GM19468 (cell line): ENCODE data around the gene SLC5A4.
"Not testable (repeated sequence)": the region's sequence is repeated elsewhere in the genome, so short reads cannot be mapped to it uniquely, and the experiment has no call there.

Source experiments
- ATAC-seq: cut with Tn5 transposase; IDR thresholded peaks from one replicate; pipeline ENCODE4 v1.9.1; 2021; ENCODE audit warnings: mild to moderate bottlenecking, moderate library complexity, moderate number of reproducible peaks; ENCODE audit not compliant: unreplicated experiment; ENCODE audit errors: extremely low read depth

SLC5A4 gene

DNA sequence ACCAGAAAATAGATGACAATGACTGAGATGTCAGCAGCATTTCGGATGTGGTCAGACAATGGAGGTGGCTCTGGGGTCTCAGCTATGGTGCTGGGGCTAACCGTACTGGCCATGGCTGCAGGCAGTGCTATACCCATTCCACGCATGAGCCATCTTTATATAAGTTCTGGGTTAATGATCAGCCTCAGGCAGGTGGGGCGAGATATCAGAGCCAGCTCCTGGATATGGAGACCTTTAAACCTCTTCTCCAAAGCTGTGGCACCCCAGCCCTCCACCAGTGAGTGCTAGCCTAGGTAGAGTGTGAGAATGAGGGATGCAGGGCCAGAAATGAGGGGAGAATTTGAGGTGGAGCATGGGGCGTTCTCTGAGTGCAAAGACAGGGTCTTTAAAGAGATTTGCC lies at the start of gene SLC5A4:
SLC5A4 (minus strand) TSS at position 131 of the 400 bp plus-strand sequence; CDS start at position 113, 18 bp downstream.
- no peak for ATAC-seq

DNA sequence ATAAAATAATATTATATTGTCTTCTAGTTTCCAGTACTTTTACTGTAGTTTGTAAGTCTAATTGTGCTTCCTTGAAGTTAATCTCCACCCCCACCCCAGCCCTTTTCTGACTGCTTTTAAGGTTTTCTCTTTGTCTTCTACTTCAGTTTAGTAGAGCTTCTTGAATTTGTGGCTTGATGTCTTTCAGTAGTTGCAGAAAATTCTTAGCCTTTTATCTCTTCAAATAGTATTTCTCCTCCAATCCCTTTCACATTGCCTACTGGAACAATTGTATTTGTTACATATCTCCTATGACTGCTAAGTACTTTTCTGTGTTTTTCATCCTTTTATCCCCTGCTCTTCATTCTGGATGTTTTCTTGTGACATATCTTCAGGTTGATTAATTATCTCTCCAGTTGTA lies 38.8 kb upstream of the SLC5A4 start:
- not testable (repeated sequence) for ATAC-seq

GRCh38 chr22:32286290-32286840 lies 31.2 kb upstream of the SLC5A4 start:
- no peak for ATAC-seq

GRCh38 chr22:32281072-32281471 lies 25.9 kb upstream of the SLC5A4 start:
- ATAC-seq = no peak

- ATAC-seq = not testable (repeated sequence)
Measured at GRCh38 chr22:32275353-32275752, 20.2 kb upstream of the SLC5A4 start.

DNA sequence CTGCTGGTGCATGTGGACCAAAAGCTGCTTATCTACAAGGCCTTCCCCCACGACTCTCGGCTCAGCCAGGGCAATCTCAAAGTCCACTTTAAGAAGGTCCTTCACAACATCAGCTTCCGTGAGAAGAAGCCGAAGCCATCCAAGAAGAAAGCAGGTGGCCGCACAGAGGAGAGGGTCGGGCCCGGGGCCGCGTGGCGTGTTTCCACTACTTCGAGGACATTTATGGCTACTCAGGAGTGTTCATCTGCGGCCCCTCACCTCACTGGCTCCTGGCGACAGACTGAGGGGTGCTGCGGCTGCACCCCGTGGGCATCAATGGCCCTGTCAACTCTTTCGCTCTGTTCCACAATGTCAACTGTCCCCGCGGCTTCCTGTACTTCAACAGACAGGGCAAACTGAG lies 16.2 kb upstream of the SLC5A4 start:
- no peak for ATAC-seq

DNA sequence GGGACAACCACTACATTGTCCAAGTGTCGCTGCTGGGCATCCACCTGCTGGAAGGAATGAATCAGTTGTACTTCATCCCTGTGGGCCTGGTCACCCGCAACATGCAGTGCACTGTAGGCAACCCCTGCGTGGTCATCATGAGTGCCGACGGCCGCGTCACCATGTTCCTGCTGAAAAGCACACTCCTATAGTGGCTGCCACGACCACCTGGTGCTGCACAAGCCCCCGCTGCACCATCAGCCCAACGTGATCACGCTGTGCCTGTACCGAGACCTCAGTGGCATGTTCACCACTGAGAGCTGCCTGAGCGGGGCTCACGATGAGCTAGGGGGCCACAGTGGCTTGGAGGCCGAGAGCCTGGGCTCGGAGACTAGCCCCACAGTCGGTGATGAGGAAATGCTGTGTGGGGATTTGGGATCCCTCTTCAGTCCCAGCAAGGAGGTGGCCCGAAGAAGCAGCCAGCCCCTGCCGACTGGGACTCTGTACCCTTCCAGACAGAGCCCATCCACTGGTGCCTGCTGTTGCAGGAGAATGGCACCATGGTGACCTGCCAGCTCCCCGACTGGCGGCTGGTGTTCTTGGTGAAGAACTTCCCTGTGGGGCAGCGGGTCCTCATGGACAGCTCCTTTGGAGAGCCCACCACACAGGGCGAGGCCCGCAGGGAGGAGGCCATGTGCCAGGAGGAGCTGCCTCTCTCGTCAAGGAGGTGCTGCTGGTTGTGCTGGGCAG lies 15.7 kb upstream of the SLC5A4 start:
- ATAC-seq = no peak

GRCh38 chr22:32269316-32269715 lies 14.2 kb upstream of the SLC5A4 start:
- no peak for ATAC-seq

GRCh38 chr22:32267011-32267410 lies 11.9 kb upstream of the SLC5A4 start:
- ATAC-seq = no peak

DNA sequence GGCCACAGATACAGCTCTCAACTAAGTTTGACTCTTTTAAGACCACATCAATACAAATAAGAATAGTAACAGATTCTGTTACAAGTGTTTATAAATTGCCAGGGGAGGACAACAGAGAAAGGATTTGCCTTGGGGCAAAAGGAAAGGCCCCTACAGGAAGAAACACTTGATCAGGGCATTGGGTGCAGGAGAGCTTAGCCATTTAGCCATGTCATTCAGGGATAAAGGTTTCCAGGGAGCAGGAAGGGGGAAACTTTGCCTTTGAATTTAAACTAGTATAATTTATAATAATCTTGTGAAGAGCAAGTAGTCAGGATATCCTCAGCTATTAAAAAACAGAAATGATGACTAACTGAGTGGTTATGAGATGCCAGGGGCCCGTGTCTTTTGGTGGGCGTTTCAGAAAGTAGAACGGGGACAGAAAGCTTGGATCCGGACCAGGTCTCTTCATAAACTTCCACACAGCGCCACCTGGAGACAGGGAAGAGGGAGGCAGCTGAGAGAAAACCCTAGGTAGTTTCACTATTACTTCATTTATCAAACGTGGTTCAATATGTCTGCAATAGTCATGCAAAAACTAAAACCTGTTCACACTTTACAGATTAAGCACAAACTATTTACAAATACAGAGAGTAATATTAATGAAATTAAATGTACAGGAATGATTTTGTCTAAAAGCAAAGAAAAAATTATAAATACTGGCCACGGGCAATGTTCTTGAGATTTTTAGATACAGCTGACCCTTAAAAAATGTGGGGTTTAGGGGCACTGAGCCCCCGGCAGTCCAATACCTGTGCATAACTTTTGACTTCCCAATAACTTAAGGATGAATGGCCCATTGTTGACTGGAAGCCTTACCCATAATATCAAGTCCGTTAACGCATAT lies 11.0 kb upstream of the SLC5A4 start:
- ATAC-seq = no peak

GRCh38 chr22:32263678-32264077 lies 8.5 kb upstream of the SLC5A4 start:
- ATAC-seq = not testable (repeated sequence)

GRCh38 chr22:32261306-32261705 lies 6.2 kb upstream of the SLC5A4 start:
- no peak for ATAC-seq

DNA sequence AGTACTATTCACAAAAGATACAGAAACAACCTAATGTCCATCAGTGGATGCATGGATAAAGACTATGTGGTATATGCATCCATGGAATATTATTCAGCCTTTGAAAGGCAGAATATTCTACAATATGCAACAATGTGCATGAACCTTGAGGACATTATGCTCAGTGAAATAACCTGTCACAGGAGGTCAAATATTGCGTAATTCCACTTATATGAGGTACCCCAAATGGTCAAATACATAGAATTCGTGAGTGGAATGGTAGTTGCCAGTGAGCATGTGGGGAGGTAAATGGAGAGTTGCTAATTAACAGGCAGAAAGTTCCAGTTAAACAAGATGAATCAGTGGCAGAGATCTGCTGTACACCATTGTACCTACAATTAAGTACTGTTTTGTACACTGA lies 3.6 kb upstream of the SLC5A4 start:
- ATAC-seq = no peak

GRCh38 chr22:32255726-32256125 lies 579 bp upstream of the SLC5A4 start:
- no peak for ATAC-seq

GRCh38 chr22:32249231-32249630 lies 5.9 kb downstream of the SLC5A4 start:
- ATAC-seq = no peak

DNA sequence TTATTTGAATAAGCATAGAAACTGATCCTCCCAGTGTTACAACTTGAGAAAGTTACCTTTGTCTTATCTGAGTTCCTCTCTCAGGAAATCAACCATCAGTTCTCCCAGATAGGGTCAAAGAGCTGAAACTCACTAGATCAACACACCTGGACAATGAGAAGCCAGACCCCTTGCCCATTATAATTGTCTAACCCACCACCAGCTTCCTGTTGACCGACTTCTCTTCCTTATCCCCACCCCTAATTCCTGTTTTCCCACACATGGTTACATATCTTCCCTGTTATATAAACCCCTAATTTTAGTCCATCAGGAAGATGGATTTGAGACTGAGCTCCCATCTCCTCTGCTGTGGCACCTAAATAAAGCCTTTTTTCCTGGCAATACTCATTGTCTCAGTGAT lies 6.9 kb downstream of the SLC5A4 start:
- no peak for ATAC-seq

- no peak for ATAC-seq
Measured at GRCh38 chr22:32246166-32246565, 9.0 kb downstream of the SLC5A4 start.

- ATAC-seq = no peak
Measured at GRCh38 chr22:32245042-32245441, 10.1 kb downstream of the SLC5A4 start.

GRCh38 chr22:32244547-32244946 lies 10.6 kb downstream of the SLC5A4 start:
- ATAC-seq = no peak

DNA sequence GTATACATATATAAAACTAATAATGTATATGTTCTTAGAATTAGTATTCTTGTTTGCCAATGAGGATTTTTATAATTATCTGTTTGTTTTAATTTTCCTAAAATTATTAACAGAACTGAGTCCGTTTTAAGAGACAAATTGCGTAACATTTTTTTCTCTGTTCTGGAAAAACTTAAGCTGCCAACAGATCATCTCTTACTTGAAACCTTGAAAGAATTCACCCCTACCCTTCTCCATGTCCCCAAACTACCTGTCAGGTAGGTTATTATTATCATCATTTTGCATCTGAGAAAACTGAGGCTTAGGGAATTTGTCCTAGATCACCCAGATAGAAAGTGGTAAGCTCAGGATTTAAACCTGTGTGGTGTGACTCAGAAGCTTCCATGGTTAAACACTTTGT lies 14.7 kb downstream of the SLC5A4 start:
- no peak for ATAC-seq

DNA sequence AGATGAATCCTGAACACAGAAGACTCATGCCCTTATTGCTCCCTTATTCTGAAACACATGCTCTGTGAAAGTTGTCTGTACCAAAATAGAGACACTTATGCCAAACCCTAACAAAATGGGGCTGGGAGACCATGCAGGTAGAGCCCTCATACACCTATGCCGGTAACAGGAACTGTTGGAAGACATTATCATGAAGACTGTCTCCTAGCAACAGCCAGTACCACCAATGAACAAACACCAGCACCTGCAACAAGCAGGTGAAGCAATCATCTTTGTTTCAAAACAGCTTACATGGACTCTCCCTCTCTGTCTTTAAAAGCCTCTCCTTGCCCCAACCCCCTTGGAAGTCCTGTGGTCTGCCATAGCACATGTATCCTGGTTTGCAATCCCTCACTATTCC lies 17.2 kb downstream of the SLC5A4 start:
- ATAC-seq = no peak
